Suprapubic skin (tissue), 4 donors: ENCODE data around the gene TBCC.

Experiments used
- CTCF ChIP-seq, 2 donors: fragments of 200-600 bp in 1 of 2; fragments of 450-650 bp in 1 of 2; sonication (generic) in 1 of 2; IDR thresholded peaks; one replicate each; pipeline ENCODE4 v1.5.1; 2016 to 2019; ENCODE audit warnings: antibody characterized with exemption in 2 of 2, mild to moderate bottlenecking in 1 of 2, moderate library complexity in 1 of 2
- POLR2A ChIP-seq, 2 donors: fragments of 450-650 bp; IDR thresholded peaks; one replicate each; pipeline ENCODE4 v1.6.1; 2017; ENCODE audit warnings: antibody characterized with exemption in 2 of 2, mild to moderate bottlenecking in 2 of 2, moderate library complexity in 2 of 2
- POLR2AphosphoS5 ChIP-seq, 3 donors: sonication (generic); formaldehyde crosslinking; IDR thresholded peaks; one replicate each; pipeline ENCODE4 v1.6.1; 2017; ENCODE audit warnings: antibody characterized with exemption in 3 of 3

- TF ChIP-seq POLR2AphosphoS5 (IDR thresholded peaks at IDR 0.05) (no peak), CTCF (IDR thresholded peaks at IDR 0.05) (no peak), POLR2A (IDR thresholded peaks at IDR 0.05) (no peak)
Measured at GRCh38 chr6:42764911-42765648, 19.2 kb upstream of the TBCC start.
